SK-N-SH (cell line): ENCODE data around the gene FAM180B. TPM values are rescaled to one million over a fixed set of nuclear protein-coding genes. Genes with fewer than 3 reads are reported as not detected.
"Not testable (repeated sequence)": the region's sequence is repeated elsewhere in the genome, so short reads cannot be mapped to it uniquely, and the experiment has no call there.

Experiments
- CTCF ChIA-PET: fragments of 300-600, 350-600 bp; formaldehyde crosslinking; extraction: SDS; loops from one replicate; lab custom pipeline; 2021; lab: Yijun Ruan, JAX
- POLR2A ChIA-PET: fragments of 350-600 bp; sonication (Branson Sonifier 250); formaldehyde crosslinking; extraction: SDS; loops from one replicate; lab custom pipeline; 2020; ENCODE audit warnings: antibody characterized with exemption, inconsistent platforms; lab: Yijun Ruan, JAX
- DNase-seq: peaks from one replicate; pipeline ENCODE4 v3.0.0; 2012
- H2AFZ ChIP-seq: fragments of 200-600 bp; sonication (generic); 2 replicates; pipeline ENCODE4 v1.8.1; 2016; ENCODE audit warnings: antibody characterized with exemption, mild to moderate bottlenecking, low read depth
- H3F3A ChIP-seq: fragments of 200-600 bp; sonication (generic); replicated peaks from 2 replicates; pipeline ENCODE3; 2016; ENCODE audit warnings: antibody characterized with exemption, mild to moderate bottlenecking; ENCODE audit not compliant: insufficient read depth
- H3K27ac ChIP-seq, 2 experiments: fragments of 200-500 bp in 1 of 2; fragments of 200-600 bp in 1 of 2; sonication (Bioruptor generic) in 1 of 2; sonication (generic), shearing (Covaris generic) in 1 of 2; 2 replicates each; pipeline versions ENCODE4 v1.5.1 to v1.6.1; 2014 to 2016; ENCODE audit warnings: low read depth in 2 of 2, inconsistent platforms in 1 of 2, low read length in 1 of 2, mild to moderate bottlenecking in 1 of 2, mixed read lengths in 1 of 2
- H3K27me3 ChIP-seq: fragments of 200-600 bp; sonication (generic), shearing (Covaris generic); 2 replicates; pipeline ENCODE4 v1.6.1; 2016; ENCODE audit warnings: mixed run types; ENCODE audit not compliant: insufficient read depth
- H3K36me3 ChIP-seq, 2 experiments: fragments of 200-500 bp in 1 of 2; fragments of 200-600 bp in 1 of 2; sonication (Bioruptor generic) in 1 of 2; sonication (generic) in 1 of 2; replicated peaks in 1 of 2; 2 replicates each; pipeline versions ENCODE3 to v1.5.1; 2014 to 2016; ENCODE audit warnings: low read length in 1 of 2, mild to moderate bottlenecking in 1 of 2; ENCODE audit not compliant: insufficient read depth in 2 of 2, control insufficient read depth in 1 of 2
- H3K4me1 ChIP-seq, 2 experiments: fragments of 200-500 bp in 1 of 2; fragments of 200-600 bp in 1 of 2; sonication (Bioruptor generic) in 1 of 2; sonication (generic), shearing (Covaris generic) in 1 of 2; 2 replicates each; pipeline versions ENCODE4 v1.5.1 to v1.6.1; 2014 to 2016; ENCODE audit warnings: low read depth in 1 of 2, low read length in 1 of 2, mixed run types in 1 of 2; ENCODE audit not compliant: insufficient read depth in 2 of 2, control insufficient read depth in 1 of 2
- H3K4me2 ChIP-seq: fragments of 200-600 bp; sonication (generic), shearing (Covaris generic); 2 replicates; pipeline ENCODE4 v1.6.1; 2017; ENCODE audit warnings: mixed run types
- H3K4me3 ChIP-seq, 2 experiments: fragments of 200-500 bp in 1 of 2; fragments of 200-600 bp in 1 of 2; sonication (Bioruptor generic) in 1 of 2; sonication (generic), shearing (Covaris generic) in 1 of 2; 2 replicates each; pipeline versions ENCODE4 v1.5.1 to v1.8.1; 2014 to 2016; ENCODE audit warnings: low read depth in 2 of 2, inconsistent platforms in 1 of 2, low read length in 1 of 2, mild to moderate bottlenecking in 1 of 2, mixed read lengths in 1 of 2, moderate library complexity in 1 of 2
- H3K79me2 ChIP-seq: fragments of 200-600 bp; sonication (generic); 2 replicates; pipeline ENCODE4 v1.8.1; 2017; ENCODE audit warnings: mild to moderate bottlenecking; ENCODE audit not compliant: insufficient read depth
- H3K9ac ChIP-seq: fragments of 200-600 bp; sonication (generic); 2 replicates; pipeline ENCODE4 v1.6.1; 2017; ENCODE audit warnings: mixed run types
- H3K9me2 ChIP-seq: fragments of 200-600 bp; sonication (generic); 2 replicates; pipeline ENCODE4 v1.6.1; 2017; ENCODE audit warnings: mixed run types
- H3K9me3 ChIP-seq: fragments of 200-600 bp; sonication (generic); 2 replicates; pipeline ENCODE4 v1.6.1; 2017; ENCODE audit warnings: mixed run types, mild to moderate bottlenecking, moderate library complexity
- H4K20me1 ChIP-seq: fragments of 200-600 bp; sonication (generic); 2 replicates; pipeline ENCODE4 v1.6.1; 2017; ENCODE audit warnings: mild to moderate bottlenecking, mixed run types; ENCODE audit not compliant: insufficient read depth
- EP300 ChIP-seq, 2 experiments: IDR thresholded peaks; 2 replicates each; pipeline versions ENCODE4 v1.4.0 to v1.6.1; 2012; ENCODE audit warnings: borderline replicate concordance in 1 of 2, low read depth in 1 of 2, low read length in 1 of 2
- EZH2phosphoT487 ChIP-seq: fragments of 200-600 bp; sonication (generic); IDR thresholded peaks from 2 replicates; pipeline ENCODE4 v1.6.1; 2017; ENCODE audit warnings: low read depth, mixed run types, mild to moderate bottlenecking, antibody characterized with exemption, moderate library complexity, borderline replicate concordance
- FOSL2 ChIP-seq: IDR thresholded peaks from 2 replicates; pipeline ENCODE4 v1.4.0; 2012; ENCODE audit warnings: low read depth, mild to moderate bottlenecking, moderate library complexity, borderline replicate concordance
- FOXM1 ChIP-seq: IDR thresholded peaks from 2 replicates; pipeline ENCODE4 v1.4.0; 2012; ENCODE audit warnings: low read depth, mild to moderate bottlenecking
- MXI1 ChIP-seq: IDR thresholded peaks from 2 replicates; pipeline ENCODE4 v1.6.1; 2012; ENCODE audit warnings: mild to moderate bottlenecking, low read depth, low read length, improper control_type of control experiment
- NRF1 ChIP-seq: IDR thresholded peaks from 2 replicates; pipeline ENCODE4 v1.6.1; 2012; ENCODE audit warnings: low read depth, mild to moderate bottlenecking, low read length
- RCOR1 ChIP-seq: fragments of 150-350 bp; IDR thresholded peaks from 2 replicates; pipeline ENCODE4 v1.6.1; 2017; ENCODE audit warnings: antibody characterized with exemption, low read length
- SIN3A ChIP-seq: IDR thresholded peaks from 2 replicates; pipeline ENCODE4 v1.6.1; 2012; ENCODE audit warnings: low read depth, mild to moderate bottlenecking, low read length, moderate library complexity, borderline replicate concordance
- SMC3 ChIP-seq: IDR thresholded peaks from 2 replicates; pipeline ENCODE4 v1.6.1; 2012; ENCODE audit warnings: low read depth, low read length, improper control_type of control experiment
- TCF12 ChIP-seq: IDR thresholded peaks from 2 replicates; pipeline ENCODE4 v1.4.0; 2012
- TEAD4 ChIP-seq: IDR thresholded peaks from 2 replicates; pipeline ENCODE4 v1.4.0; 2012; ENCODE audit warnings: mild to moderate bottlenecking, borderline replicate concordance; ENCODE audit not compliant: insufficient read depth
- WGBS: methylation state at CpG from one replicate; pipeline ENCODE4 v1.1.6; 2017; ENCODE audit warnings: low lambda C conversion rate; 5-methylcytosine and 5-hydroxymethylcytosine counted together
- polyA plus RNA-seq, 3 experiments: library from polyadenylated mRNA; depleted of rRNA; stranded (reverse); fragments of >200 nt; gene quantifications; 2 replicates each; pipeline ENCODE4 v1.2.3, GENCODE V29; 2012
- TF ChIP-seq, protein P1 (sequence below): fragments of 150-350 bp; IDR thresholded peaks from 2 replicates; pipeline ENCODE4 v1.6.1; 2017; ENCODE audit warnings: antibody characterized with exemption, low read length, low read depth, borderline replicate concordance
- TF ChIP-seq, protein P2 (sequence below): IDR thresholded peaks from 2 replicates; pipeline ENCODE4 v1.4.0; 2012; ENCODE audit warnings: low read depth, borderline replicate concordance
- TF ChIP-seq, protein P3 (sequence below): IDR thresholded peaks from 2 replicates; pipeline ENCODE4 v1.4.0; 2012; ENCODE audit warnings: low read depth, borderline replicate concordance

The FAM180B gene
- polyA plus RNA-seq, 1 of the 3 experiments (the other 2 are of a cell fraction): not detected

DNA sequence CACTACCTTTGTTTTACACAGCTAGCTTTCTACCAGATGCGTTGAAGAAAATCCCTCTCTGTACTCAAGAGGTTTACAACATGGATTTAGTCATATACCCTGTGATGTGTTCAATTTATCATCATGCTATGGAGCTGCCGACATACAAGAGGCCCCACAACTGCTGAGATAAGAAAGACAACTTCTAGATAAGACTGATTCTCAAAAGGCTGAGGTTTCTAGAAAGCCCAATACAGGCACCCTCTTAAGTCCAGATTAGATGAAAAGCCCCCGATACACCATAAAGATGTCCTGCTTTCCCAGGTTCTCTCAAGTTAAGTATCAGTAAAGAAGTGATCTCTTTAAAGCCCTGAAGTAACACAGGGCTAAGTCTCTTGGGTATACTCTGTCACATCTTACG lies 41.5 kb downstream of the FAM180B start:
- H3K4me1 ChIP-seq: no peaks in the 10 kb centered on the region
- no peaks in the 10 kb centered on the region for H4K20me1 ChIP-seq
- TF ChIP-seq, protein P1, sequence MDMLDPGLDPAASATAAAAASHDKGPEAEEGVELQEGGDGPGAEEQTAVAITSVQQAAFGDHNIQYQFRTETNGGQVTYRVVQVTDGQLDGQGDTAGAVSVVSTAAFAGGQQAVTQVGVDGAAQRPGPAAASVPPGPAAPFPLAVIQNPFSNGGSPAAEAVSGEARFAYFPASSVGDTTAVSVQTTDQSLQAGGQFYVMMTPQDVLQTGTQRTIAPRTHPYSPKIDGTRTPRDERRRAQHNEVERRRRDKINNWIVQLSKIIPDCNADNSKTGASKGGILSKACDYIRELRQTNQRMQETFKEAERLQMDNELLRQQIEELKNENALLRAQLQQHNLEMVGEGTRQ: no peak
- no peak for TF ChIP-seq EP300 (IDR thresholded peaks at IDR 0.05; ENCODE audit: borderline replicate concordance in 1 of 2, low read depth in 1 of 2, low read length in 1 of 2)
- no peak overlapping the region for H3K27ac ChIP-seq
- no peak overlapping the region for H2AFZ ChIP-seq
- no peaks in the 10 kb centered on the region for H3K27me3 ChIP-seq
- H3K9me3 ChIP-seq: no peaks in the 10 kb centered on the region
- peaks cover 54 to 78% of the 10 kb centered on the region in 2 experiments for H3K36me3 ChIP-seq
- no peak for DNase-seq
- no peaks in the 10 kb centered on the region for H3K79me2 ChIP-seq
- ChIA-PET POLR2A (no interaction called here), CTCF (interaction anchor here (3.2 kb wide), 1 partner anchor 11 kb away, joined by 9 read pairs; no protein-coding TSS in a partner anchor)
- WGBS: 97% methylated on average over 4 of the region's 4 CpGs
- H3K4me2 ChIP-seq: no peak overlapping the region
- H3K9ac ChIP-seq: no peak overlapping the region
- H3F3A ChIP-seq: peaks cover 7% of the 10 kb centered on the region
- H3K4me3 ChIP-seq: no peak overlapping the region
- no peaks in the 10 kb centered on the region for H3K9me2 ChIP-seq

DNA sequence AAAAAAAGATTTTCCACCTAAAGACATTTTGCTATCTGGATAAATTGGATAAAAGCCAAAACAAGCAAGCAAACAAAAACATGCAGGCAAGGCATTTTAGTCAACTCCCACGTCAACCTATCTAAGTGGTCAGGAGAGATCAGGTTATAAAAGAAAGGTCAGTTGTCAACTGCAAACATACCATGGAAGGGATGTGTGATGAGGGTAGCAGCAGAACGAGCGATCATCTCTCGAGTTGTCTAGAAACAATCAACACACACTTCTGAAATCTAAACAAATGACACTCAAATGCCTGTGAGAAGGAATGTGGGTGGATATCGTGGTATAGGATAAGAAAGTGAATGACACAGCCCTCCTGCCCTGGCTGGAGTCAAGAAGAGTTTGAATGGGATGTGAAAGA lies 45.0 kb downstream of the FAM180B start:
- no peaks in the 10 kb centered on the region for H3K9me3 ChIP-seq
- no peak overlapping the region for H3K4me2 ChIP-seq
- H3F3A ChIP-seq: peaks cover 7% of the 10 kb centered on the region
- POLR2A ChIA-PET: no interaction called here
- H2AFZ ChIP-seq: no peak overlapping the region
- TF ChIP-seq RCOR1: no peak
- TF ChIP-seq TCF12: no peak
- TF ChIP-seq, protein P2, sequence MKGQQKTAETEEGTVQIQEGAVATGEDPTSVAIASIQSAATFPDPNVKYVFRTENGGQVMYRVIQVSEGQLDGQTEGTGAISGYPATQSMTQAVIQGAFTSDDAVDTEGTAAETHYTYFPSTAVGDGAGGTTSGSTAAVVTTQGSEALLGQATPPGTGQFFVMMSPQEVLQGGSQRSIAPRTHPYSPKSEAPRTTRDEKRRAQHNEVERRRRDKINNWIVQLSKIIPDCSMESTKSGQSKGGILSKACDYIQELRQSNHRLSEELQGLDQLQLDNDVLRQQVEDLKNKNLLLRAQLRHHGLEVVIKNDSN: no peak
- no peak for TF ChIP-seq EZH2phosphoT487
- TF ChIP-seq SIN3A: no peak
- TF ChIP-seq FOSL2: no peak
- TF ChIP-seq, protein P3, sequence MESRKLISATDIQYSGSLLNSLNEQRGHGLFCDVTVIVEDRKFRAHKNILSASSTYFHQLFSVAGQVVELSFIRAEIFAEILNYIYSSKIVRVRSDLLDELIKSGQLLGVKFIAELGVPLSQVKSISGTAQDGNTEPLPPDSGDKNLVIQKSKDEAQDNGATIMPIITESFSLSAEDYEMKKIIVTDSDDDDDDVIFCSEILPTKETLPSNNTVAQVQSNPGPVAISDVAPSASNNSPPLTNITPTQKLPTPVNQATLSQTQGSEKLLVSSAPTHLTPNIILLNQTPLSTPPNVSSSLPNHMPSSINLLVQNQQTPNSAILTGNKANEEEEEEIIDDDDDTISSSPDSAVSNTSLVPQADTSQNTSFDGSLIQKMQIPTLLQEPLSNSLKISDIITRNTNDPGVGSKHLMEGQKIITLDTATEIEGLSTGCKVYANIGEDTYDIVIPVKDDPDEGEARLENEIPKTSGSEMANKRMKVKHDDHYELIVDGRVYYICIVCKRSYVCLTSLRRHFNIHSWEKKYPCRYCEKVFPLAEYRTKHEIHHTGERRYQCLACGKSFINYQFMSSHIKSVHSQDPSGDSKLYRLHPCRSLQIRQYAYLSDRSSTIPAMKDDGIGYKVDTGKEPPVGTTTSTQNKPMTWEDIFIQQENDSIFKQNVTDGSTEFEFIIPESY: no peak
- no peak for TF ChIP-seq NRF1
- TF ChIP-seq TEAD4: no peak
- TF ChIP-seq SMC3: no peak
- TF ChIP-seq FOXM1: no peak
- no peak for TF ChIP-seq MXI1
- WGBS: 81% methylated on average over 5 of the region's 5 CpGs
- no peak overlapping the region for H3K4me3 ChIP-seq
- no peaks in the 10 kb centered on the region for H3K9me2 ChIP-seq
- no peak overlapping the region for H3K9ac ChIP-seq
- no peaks in the 10 kb centered on the region for H4K20me1 ChIP-seq
- H3K27ac ChIP-seq: peak overlapping the region in 1 of 2 experiments; percentile 12; a peak in 2 of 4 replicates
- peaks cover 48 to 81% of the 10 kb centered on the region in 2 experiments for H3K36me3 ChIP-seq
- CTCF ChIA-PET: interaction anchor here (1.6 kb wide), 1 partner anchor 14 kb away, joined by 5 read pairs; no protein-coding TSS in a partner anchor
- H3K79me2 ChIP-seq: no peaks in the 10 kb centered on the region
- no peaks in the 10 kb centered on the region for H3K27me3 ChIP-seq
- no peak for DNase-seq
- H3K4me1 ChIP-seq: no peaks in the 10 kb centered on the region

DNA sequence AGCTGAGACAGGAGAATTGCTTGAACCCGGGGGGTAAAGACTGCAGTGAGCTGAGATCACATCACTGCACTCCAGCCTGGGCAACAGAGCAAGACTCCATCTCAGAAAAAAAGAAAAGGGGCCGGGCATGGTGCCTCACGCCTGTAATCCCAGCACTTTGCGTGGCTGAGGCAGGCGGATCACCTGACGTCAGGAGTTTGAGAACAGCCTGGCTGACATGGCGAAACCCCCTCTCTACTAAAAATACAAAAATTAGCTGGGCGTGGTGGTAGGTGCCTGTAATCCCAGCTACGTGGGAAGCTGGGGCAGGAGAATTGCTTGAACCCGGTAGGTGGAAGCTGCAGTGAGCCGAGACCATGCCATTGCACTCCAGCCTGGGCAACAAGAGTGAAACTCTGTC lies 49.9 kb downstream of the FAM180B start:
- POLR2A ChIA-PET, H3K9me2 ChIP-seq, H3K4me3 ChIP-seq, H3K4me1 ChIP-seq, H3K9me3 ChIP-seq, H3K27me3 ChIP-seq, CTCF ChIA-PET, H3F3A ChIP-seq, H3K27ac ChIP-seq, H4K20me1 ChIP-seq, DNase-seq, H3K9ac ChIP-seq, H2AFZ ChIP-seq, H3K4me2 ChIP-seq: not testable (repeated sequence)
- peaks cover 30% of the 10 kb centered on the region for H3K79me2 ChIP-seq
- peaks cover 27 to 60% of the 10 kb centered on the region in 2 experiments for H3K36me3 ChIP-seq
- 94% methylated on average over 11 of the region's 11 CpGs for WGBS
